ENCODE results near the gene YRDC. TPM values are rescaled to one million over a fixed set of nuclear protein-coding genes. Genes with fewer than 3 reads are reported as not detected.

The YRDC gene
- total RNA-seq, 8 experiments from 2014 or later, result 14.6 to 33.7 (median 19.6) TPM

DNA sequence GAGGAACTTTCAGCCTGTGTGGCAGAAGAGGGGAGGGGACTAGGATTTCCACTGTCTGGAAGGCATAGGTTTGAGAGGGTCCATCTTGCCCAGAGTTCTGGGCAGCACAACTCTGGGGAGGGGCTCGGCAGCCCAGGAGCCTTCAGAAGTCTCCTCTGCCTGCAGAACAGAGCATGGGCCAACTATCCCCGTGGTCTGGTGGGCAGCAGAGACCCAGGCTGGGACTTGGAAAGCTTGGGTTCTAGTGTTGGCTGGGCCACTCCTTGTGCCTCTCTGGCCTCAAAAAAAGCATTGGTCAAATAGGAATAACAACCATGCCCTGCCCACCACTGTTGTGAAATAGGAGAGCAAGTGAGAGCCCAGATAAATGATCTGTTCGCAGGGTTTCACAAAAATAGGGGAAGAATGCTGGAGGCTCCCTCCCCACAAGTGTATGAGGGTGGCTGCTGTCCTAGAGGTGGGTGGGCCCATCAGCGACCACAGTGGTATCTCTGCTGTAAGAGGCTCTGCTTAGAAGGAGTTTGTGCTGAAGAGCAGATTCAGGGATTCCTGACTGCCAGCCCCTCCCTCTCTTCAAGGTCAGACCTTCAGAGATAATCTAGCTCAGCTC, 52.0 kb downstream of the YRDC start:
- WGBS, 10 experiments, result 38 to 61% (median 43%) methylated on average over 2 to 4 of the region's 4 CpGs; no CpG with 5 or more reads in 5 of the 10 experiments
- Histone ChIP-seq H3K4me3 (no peak overlapping the region), H3K27ac (no peak overlapping the region), H3K4me1 (replicated peaks in 1 of 2) (no peaks in the 10 kb centered on the region)
- in situ Hi-C loops (cut with MboI; ENCODE audit: low pct_unique_long_range_greater_than_20kb in 2 of 9, low sequenced_read_pairs in 9 of 9, unreplicated experiment in 9 of 9), result no loop called here
- no peak for ATAC-seq (replicated peaks in 6 of 8)

DNA sequence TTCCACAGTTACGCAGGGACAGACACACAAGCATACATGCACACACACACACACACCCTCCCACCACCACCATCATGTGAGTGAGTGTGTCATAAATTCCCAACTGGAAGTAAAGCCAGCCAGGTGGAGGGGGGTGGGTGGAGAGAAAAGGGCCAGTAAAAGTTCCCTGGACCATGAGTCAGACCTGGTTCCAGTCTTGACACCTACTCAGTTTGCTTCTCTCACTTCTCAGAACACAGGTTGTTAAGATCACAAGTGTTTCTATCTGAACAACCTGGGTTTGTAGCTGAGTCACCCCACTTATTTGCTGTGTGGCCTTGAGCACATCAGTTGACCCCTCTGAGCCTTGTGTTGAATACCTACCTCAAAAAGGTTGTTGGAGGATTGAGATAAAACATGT, 52.7 kb downstream of the YRDC start:
- Histone ChIP-seq H3K4me1 (replicated peaks in 1 of 2) (no peaks in the 10 kb centered on the region), H3K4me3 (no peak overlapping the region), H3K27ac (no peak overlapping the region)
- in situ Hi-C loops (cut with MboI; ENCODE audit: low pct_unique_long_range_greater_than_20kb in 2 of 9, low sequenced_read_pairs in 9 of 9, unreplicated experiment in 9 of 9), result no loop called here
- 0 to 50% (median 40%) methylated on average over 1 of the region's 1 CpG; no CpG with 5 or more reads in 7 of the 10 experiments for WGBS, 10 experiments
- ATAC-seq (replicated peaks in 6 of 8), result no peak

DNA sequence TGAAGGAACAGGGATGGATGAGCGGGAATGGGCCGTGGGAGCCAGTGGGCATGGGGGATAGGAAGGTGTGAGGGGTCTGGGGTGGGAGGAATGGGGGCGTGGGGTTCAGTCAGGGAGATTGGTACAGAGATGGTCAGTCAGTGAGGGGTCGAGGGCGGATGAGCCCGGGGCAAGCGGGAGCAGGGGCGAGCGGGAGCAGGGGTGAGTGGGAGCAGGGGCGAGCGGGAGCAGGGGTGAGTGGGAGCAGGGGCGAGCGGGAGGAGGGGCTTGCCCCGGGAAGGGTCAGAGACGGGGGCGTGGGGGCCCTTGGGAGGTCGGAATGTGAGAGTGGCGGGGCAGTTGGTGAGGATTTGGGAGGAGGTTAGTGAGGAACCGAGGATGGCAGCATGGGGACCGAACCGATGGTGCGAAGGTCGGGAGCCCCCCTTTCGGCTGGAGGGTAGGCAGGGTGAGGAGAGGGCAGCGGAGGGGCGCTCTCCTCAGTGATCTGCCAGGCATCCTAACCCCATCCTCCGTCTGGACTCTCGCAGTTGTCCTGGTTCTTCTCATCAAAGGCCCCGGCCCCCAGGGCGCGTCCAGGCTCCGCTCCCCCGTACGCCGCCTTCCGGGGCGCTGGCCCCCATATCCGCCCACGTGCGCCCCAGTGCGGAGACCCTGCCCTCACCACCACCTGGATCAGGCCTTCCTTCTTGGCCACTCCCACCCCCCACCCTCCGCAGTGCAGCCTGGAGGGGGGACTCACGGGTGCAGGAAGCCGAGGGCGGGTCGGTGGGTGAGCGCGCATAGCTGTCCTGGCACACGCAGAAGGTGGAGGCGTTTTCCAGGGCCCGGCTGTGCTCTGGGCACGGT, 54.3 kb downstream of the YRDC start:
- H3K27ac ChIP-seq, result no peak overlapping the region
- in situ Hi-C loops (cut with MboI; ENCODE audit: low pct_unique_long_range_greater_than_20kb in 2 of 9, low sequenced_read_pairs in 9 of 9, unreplicated experiment in 9 of 9), result no loop called here
- 0 to 9% methylated on average over 4 to 16 of the region's 52 CpGs; no CpG with 5 or more reads in 8 of the 10 experiments for WGBS, 10 experiments
- H3K4me3 ChIP-seq, result peak overlapping the region; percentile 33 to 50 (median 44)
- H3K4me1 ChIP-seq (replicated peaks in 1 of 2), result no peaks in the 10 kb centered on the region
- ATAC-seq (replicated peaks in 6 of 8), result peak in 2 of 8 experiments; percentile 5

Other genes with a start within 250 kb of the YRDC start
- gene GNL2, start 212.3 kb downstream of the YRDC start, total RNA-seq, result 100 to 1,000 TPM in 6 of 8 experiments, 10 to 100 TPM in 2; 88.4 to 226 (median 135) TPM
- gene RSPO1, start 173.3 kb downstream of the YRDC start, total RNA-seq, result 1 to 10 TPM in 1 of 8 experiments, under 1 TPM in 6, not detected in 1; 0.14 to 1.2 (median 0.31) TPM
- 10 to 100 TPM in 3 of 8 experiments, 1 to 10 TPM in 3, under 1 TPM in 2; 0.20 to 57.4 (median 3.2) TPM for gene CDCA8, start 115.7 kb downstream of the YRDC start, total RNA-seq
- gene EPHA10, start 43.1 kb downstream of the YRDC start, total RNA-seq, result 1 to 10 TPM in 6 of 8 experiments, under 1 TPM in 2; 0.31 to 5.4 (median 2.6) TPM
- 10 to 100 TPM in 5 of 8 experiments, 1 to 10 TPM in 3; 2.3 to 49.7 (median 30.3) TPM for gene MANEAL, start 14.4 kb downstream of the YRDC start, total RNA-seq
- 10 to 100 TPM; 20.4 to 83.0 (median 61.7) TPM for gene C1orf122, start 418 bp downstream of the YRDC start, total RNA-seq
- gene MTF1, start 51.4 kb upstream of the YRDC start, total RNA-seq, result 1 to 10 TPM; 3.5 to 7.3 (median 5.8) TPM
- 10 to 100 TPM; 14.9 to 24.1 (median 20.6) TPM for gene INPP5B, start 138.8 kb upstream of the YRDC start, total RNA-seq
- gene SF3A3, start 181.8 kb upstream of the YRDC start, total RNA-seq, result 100 to 1,000 TPM; 103 to 214 (median 122) TPM
- gene FHL3, start 197.3 kb upstream of the YRDC start, total RNA-seq, result 10 to 100 TPM in 3 of 8 experiments, 1 to 10 TPM in 5; 2.8 to 17.7 (median 8.0) TPM
- 10 to 100 TPM; 50.4 to 82.4 (median 75.2) TPM for gene UTP11, start 204.5 kb upstream of the YRDC start, total RNA-seq
- gene POU3F1, start 238.6 kb upstream of the YRDC start, total RNA-seq, result 1 to 10 TPM in 7 of 8 experiments, under 1 TPM in 1; 0.91 to 7.6 (median 3.3) TPM

Measured in motor neuron (in vitro differentiated cells).